Measurements from ENCODE around the gene EPHX1. TPM values are rescaled to one million over a fixed set of nuclear protein-coding genes. Genes with fewer than 3 reads are reported as not detected.
A peak's percentile ranks its signal among the peaks of the same experiment; 100 is the strongest.
"Not testable (repeated sequence)": the region's sequence is repeated elsewhere in the genome, so short reads cannot be mapped to it uniquely, and the experiment has no call there.

The EPHX1 gene
- total and polyA plus RNA-seq, 4 donors = 31.7 to 115 (median 98.5) TPM

DNA sequence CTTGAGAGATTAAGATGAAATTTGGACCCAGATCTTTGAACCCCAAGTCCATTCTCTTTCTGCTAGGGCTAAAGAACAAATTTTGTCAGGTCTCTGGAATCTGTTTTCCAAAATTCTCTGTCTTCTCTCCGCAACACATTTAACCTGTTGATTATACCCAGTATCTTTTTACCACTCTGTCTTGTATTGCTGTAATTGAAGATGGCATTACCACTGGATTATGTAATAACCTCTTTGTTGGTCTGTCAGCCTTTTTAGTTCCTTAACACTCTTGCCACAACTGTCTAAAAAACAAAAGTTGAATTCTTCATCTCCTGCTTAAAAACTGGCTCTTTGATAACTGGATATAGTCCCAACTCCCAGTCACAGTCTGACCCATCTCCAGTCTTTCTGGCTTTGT is 29.3 kb upstream of the EPHX1 start:
- TF ChIP-seq CTCF (IDR thresholded peaks at IDR 0.05; ENCODE audit: control extremely low read depth, extremely low read depth) = no peak
- H3K9me3 ChIP-seq (ENCODE audit: control insufficient read depth in 4 of 4, insufficient read depth in 3 of 4, low read length in 3 of 4) = no peaks in the 10 kb centered on the region
- peaks cover 0 to 20% (median 6%) of the 10 kb centered on the region in 4 donors for H3K36me3 ChIP-seq (ENCODE audit: control insufficient read depth in 4 of 4, insufficient read depth in 4 of 4, low read length in 4 of 4)
- H3K27ac ChIP-seq (ENCODE audit: low read depth in 1 of 2, low read length in 1 of 2) = no peak overlapping the region
- WGBS, 2 donors = 29 to 77% methylated on average over 1 of the region's 1 CpG
- no peaks in the 10 kb centered on the region for H3K27me3 ChIP-seq (ENCODE audit: control insufficient read depth in 3 of 3, insufficient read depth in 3 of 3, low read length in 2 of 3)
- ATAC-seq (ENCODE audit: insufficient read depth, low FRiP score) (no peak), DNase-seq (no peak)
- H3K4me1 ChIP-seq (ENCODE audit: control insufficient read depth in 5 of 5, insufficient read depth in 5 of 5, low read length in 5 of 5) = peaks cover 2 to 50% (median 21%) of the 10 kb centered on the region in 5 donors
- no peak overlapping the region for H3K4me3 ChIP-seq
- H3K9ac ChIP-seq (ENCODE audit: insufficient read depth in 1 of 2, low read length in 2 of 2) = peak overlapping the region in 1 of 2 donors; percentile 53

GRCh38 chr1:225789142-225789541 is 20.8 kb upstream of the EPHX1 start:
- H3K27me3 ChIP-seq (ENCODE audit: control insufficient read depth in 3 of 3, insufficient read depth in 3 of 3, low read length in 2 of 3); H3K27ac ChIP-seq (ENCODE audit: low read depth in 1 of 2, low read length in 1 of 2); DNase-seq; H3K4me1 ChIP-seq (ENCODE audit: control insufficient read depth in 5 of 5, insufficient read depth in 5 of 5, low read length in 5 of 5); H3K9me3 ChIP-seq (ENCODE audit: control insufficient read depth in 4 of 4, insufficient read depth in 3 of 4, low read length in 3 of 4); ATAC-seq (ENCODE audit: insufficient read depth, low FRiP score); H3K9ac ChIP-seq (ENCODE audit: insufficient read depth in 1 of 2, low read length in 2 of 2); H3K4me3 ChIP-seq: not testable (repeated sequence)
- H3K36me3 ChIP-seq (ENCODE audit: control insufficient read depth in 4 of 4, insufficient read depth in 4 of 4, low read length in 4 of 4) = peaks cover 17 to 34% (median 22%) of the 10 kb centered on the region in 4 donors
- WGBS, 2 donors = 71 to 73% methylated on average over 2 to 3 of the region's 3 CpGs

- Histone ChIP-seq H3K27me3 (ENCODE audit: control insufficient read depth in 3 of 3, insufficient read depth in 3 of 3, low read length in 2 of 3) (no peaks in the 10 kb centered on the region), H3K4me3 (no peak overlapping the region), H3K36me3 (ENCODE audit: control insufficient read depth in 4 of 4, insufficient read depth in 4 of 4, low read length in 4 of 4) (peaks cover 2 to 10% (median 7%) of the 10 kb centered on the region in 4 donors), H3K4me1 (ENCODE audit: control insufficient read depth in 5 of 5, insufficient read depth in 5 of 5, low read length in 5 of 5) (no peaks in the 10 kb centered on the region), H3K9me3 (ENCODE audit: control insufficient read depth in 4 of 4, insufficient read depth in 3 of 4, low read length in 3 of 4) (no peaks in the 10 kb centered on the region), H3K27ac (ENCODE audit: low read depth in 1 of 2, low read length in 1 of 2) (no peak overlapping the region), H3K9ac (ENCODE audit: insufficient read depth in 1 of 2, low read length in 2 of 2) (no peak overlapping the region)
- DNase-seq (no peak), ATAC-seq (ENCODE audit: insufficient read depth, low FRiP score) (no peak)
- TF ChIP-seq CTCF (IDR thresholded peaks at IDR 0.05; ENCODE audit: control extremely low read depth, extremely low read depth) = no peak
- WGBS, 2 donors = 94 to 97% methylated on average over 4 of the region's 4 CpGs
Measured at GRCh38 chr1:225794954-225795353, 15.0 kb upstream of the EPHX1 start.

GRCh38 chr1:225796097-225796496 is 13.8 kb upstream of the EPHX1 start:
- H3K36me3 ChIP-seq (ENCODE audit: control insufficient read depth in 4 of 4, insufficient read depth in 4 of 4, low read length in 4 of 4); H3K27me3 ChIP-seq (ENCODE audit: control insufficient read depth in 3 of 3, insufficient read depth in 3 of 3, low read length in 2 of 3); H3K4me1 ChIP-seq (ENCODE audit: control insufficient read depth in 5 of 5, insufficient read depth in 5 of 5, low read length in 5 of 5); H3K9ac ChIP-seq (ENCODE audit: insufficient read depth in 1 of 2, low read length in 2 of 2); H3K4me3 ChIP-seq; ATAC-seq (ENCODE audit: insufficient read depth, low FRiP score); H3K27ac ChIP-seq (ENCODE audit: low read depth in 1 of 2, low read length in 1 of 2); H3K9me3 ChIP-seq (ENCODE audit: control insufficient read depth in 4 of 4, insufficient read depth in 3 of 4, low read length in 3 of 4); DNase-seq: not testable (repeated sequence)
- WGBS, 2 donors = 98 to 99% methylated on average over 18 of the region's 18 CpGs

DNA sequence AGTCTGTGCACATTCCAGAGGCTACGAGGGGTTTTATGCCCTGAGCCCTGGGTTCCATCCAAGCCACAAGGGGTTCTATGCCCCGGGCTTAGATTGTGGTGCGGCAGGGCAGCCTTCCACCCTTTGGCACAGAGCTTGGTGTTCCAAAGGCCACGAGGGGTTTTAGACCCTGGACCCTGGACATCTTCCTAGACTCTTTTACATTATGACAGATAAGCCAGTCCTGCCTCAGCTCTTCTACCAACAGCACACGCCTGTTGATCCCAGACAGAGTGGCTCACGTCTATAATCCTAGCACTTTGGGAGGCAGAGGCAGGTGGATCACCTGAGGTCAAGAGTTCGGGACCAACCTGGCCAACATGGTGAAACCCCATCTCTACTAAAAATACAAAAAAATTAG is 8.8 kb upstream of the EPHX1 start:
- H3K9ac ChIP-seq (ENCODE audit: insufficient read depth in 1 of 2, low read length in 2 of 2); H3K4me1 ChIP-seq (ENCODE audit: control insufficient read depth in 5 of 5, insufficient read depth in 5 of 5, low read length in 5 of 5); H3K9me3 ChIP-seq (ENCODE audit: control insufficient read depth in 4 of 4, insufficient read depth in 3 of 4, low read length in 3 of 4); H3K4me3 ChIP-seq; ATAC-seq (ENCODE audit: insufficient read depth, low FRiP score); H3K27me3 ChIP-seq (ENCODE audit: control insufficient read depth in 3 of 3, insufficient read depth in 3 of 3, low read length in 2 of 3); DNase-seq; H3K36me3 ChIP-seq (ENCODE audit: control insufficient read depth in 4 of 4, insufficient read depth in 4 of 4, low read length in 4 of 4); H3K27ac ChIP-seq (ENCODE audit: low read depth in 1 of 2, low read length in 1 of 2): not testable (repeated sequence)
- 94 to 95% methylated on average over 7 of the region's 7 CpGs for WGBS, 2 donors

Measured in lung (tissue), 12 donors.